Activated CD8-positive, alpha-beta memory T cell treated with anti-CD3 and anti-CD28 coated beads for 24 hours (primary cell): ENCODE measurements around the gene HS6ST2.

Source experiments
- DNase-seq: peaks from one replicate; pipeline ENCODE4 v3.0.0-alpha.2; 2020

HS6ST2 gene

DNA sequence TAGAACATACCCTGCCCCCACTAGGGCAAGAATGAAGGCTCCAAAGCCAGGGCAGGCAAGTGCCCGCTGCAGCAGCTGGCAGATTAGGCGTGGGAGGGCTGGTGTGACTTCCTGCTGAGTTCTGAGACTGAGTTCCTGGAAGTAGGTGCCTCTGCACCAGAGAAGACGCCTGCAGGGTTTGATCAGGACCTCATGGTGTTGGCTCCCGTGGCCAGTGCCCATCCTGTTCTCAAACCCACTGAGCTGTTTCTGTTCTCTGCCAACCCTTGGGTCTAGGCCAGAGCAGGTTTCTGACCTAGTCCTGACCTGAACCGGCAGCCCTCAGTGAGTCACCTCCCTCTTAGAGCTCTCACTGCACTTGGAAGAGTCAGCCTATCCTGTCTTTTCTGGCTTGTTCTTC is 220.7 kb downstream of the HS6ST2 start:
- peak; percentile 77 for DNase-seq

DNA sequence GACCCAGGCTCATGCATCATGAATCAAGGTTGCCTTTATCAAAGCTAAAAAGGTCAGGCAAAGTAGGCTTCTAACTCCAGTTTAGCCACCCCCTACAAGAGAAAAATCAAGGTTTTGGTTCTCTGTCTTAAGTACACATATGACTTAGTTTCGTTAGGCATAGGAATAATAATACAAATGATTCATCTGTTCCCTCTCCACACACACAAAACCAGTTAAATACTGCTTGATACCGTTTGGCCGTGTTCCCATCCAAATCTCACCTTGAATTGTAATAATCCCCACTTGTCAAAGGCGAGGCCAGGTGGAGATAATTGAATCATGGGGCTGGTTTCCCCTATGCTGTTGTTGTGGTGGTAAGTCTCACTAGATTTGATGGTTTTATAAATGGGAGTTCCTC is 226.2 kb downstream of the HS6ST2 start:
- DNase-seq = no peak

DNA sequence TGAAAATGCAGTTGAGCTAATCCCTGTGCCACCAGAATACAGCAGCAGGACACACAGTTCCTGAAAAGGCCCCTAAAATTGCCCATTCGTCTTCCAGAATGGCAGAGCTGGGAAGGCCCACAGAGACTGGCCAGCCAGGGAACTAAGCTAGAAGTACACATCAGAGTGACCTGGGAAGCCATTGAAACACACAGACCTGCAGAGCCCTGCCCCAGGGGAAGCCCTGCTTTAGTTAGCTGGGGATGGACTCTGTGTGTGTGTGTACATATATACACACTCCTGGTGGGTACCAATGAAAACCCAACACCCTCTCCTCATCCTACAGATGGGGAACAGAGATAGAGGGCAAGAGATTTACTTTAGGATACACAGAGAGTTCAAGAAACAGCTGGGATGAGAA is 227.7 kb downstream of the HS6ST2 start:
- no peak for DNase-seq

DNA sequence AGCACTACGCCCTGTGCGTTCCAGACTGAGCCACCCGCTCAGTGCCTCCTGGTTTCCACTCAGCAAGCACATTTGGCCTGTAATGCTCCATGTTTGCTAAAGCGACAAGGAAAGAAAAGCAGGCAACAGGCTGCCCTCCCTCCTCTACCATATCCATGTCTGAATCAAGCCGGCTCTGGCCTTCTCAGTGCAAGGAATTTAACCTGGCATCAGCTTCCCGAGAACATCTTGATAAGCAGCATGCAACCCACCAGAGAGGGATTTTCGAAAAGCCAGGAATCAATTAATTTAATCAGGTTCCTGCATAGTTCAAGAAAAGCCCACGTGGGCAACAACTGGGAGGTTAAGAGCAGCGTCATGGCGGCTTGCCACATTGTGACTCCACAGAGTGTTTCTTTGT is 228.2 kb downstream of the HS6ST2 start:
- DNase-seq = no peak

DNA sequence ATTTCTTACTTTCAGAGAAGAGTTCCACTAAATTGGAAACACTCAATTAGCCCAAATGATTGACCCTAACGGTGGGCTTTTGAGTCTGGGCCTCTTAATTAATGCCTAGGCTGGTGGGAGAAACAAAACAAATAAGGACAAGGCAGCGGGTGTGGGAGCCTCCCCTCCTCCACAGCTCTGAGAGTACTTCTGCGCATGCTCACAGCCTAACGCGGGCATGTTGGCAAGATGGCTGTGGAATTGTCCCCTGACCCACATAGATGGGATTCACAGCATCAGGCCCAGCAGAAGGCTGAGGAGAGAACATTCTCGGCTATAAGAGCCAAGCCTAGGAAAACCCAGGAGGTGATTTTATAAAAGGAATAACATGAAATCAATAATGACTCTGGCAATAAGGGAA is 230.1 kb downstream of the HS6ST2 start:
- DNase-seq = no peak

DNA sequence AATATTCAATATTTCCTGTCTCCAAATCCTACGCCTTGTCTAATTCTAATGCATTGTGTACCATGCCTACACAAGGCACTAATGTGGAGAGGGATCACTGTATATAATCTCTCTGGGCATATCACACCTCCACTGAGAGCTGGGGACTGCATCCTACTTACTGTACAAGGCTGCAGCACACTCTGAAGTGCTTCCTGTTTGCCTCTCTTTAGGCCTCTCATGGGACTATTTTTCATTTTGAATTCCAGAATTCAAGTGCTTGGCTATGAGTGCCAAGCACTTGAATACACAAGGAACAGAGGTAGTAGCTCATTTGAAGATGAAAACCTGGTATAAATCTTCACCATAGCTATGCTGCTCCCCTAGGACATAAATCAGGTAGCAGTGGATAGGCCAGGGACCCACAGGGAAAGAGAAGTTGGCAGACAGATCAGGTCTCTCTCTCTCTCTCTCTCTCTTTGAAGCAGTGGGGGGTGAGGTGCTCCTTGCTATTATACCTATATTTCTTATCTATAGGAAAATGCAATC is 239.9 kb downstream of the HS6ST2 start:
- no peak for DNase-seq

DNA sequence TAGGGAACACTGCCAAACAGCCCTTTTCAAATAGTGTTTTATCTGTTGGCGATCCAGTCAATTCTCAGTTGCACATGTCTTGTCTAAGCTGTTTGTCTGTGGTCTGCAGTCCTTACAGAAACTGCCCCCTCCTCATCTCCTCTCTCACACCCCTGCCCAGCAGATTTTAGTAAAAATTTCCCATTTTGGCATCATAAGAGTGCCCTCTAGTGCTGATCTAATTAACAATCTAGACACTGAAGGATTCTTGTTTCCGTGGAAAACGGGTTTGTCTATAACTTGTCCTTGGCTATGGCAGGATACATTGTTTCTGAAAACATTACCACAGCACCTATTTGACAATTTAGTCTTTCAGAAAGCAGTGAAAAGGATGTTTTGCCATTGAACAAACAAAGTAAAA is 242.4 kb downstream of the HS6ST2 start:
- no peak for DNase-seq

DNA sequence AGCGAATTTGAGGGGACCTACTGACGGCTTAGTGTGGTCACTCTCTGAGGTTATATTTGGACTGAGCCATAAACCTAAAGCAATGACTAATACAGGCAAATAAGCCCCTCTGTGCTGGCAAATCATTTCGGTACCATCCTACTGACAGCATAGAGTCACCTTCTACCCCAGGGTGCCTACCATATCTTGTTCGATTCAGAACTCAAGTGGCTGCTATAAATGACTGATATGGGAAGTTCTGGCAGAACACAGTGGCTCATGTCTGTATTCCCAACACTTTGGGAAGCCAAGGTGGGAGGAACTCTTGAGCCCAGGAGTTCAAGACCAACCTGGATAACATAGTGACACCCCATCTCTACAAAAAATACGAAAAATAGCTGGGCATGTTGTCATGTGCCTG is 243.5 kb downstream of the HS6ST2 start:
- DNase-seq = no peak

DNA sequence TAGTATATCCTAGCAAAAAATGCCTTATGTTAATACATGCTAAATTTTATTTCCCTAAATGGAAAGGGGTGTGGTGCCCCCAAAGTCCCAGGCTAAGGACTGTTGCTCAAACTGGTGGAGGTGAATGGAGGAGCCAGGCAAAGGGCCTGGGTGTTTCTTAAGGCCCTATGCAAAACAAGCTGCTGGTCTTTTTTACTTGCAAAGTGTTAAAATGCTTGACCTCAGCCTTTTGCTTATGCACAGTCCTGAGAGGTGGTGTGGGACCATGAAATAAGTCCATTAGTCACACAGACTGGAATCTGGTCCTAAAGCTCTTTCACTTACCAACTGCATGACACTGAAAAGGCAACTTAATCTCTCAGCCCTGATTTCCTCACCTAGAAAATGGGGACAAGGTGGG is 246.1 kb downstream of the HS6ST2 start:
- DNase-seq = no peak

DNA sequence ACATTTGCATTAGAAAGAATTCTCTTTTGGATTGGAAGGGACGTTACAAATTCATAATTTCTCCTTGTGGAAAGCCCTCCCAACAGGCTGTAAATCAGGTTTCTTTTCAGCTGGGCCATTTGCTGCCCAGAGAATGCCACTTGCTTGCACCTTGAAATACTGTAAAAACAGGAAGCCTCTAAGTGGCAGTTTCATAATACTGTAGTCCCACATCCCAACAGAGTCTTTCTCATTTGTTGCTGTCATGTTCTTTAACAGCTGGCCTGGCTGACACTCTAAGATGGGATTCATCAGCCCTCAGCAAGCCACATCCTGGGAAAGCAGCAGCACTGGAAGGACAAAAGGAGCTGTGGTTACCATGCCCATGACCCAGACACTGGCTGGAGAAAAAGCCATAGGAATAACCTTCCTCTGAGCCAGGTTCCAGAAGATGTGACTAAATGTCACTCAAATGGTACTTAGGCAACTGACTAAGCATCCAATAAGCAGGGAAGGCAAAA is 247.7 kb downstream of the HS6ST2 start:
- no peak for DNase-seq

DNA sequence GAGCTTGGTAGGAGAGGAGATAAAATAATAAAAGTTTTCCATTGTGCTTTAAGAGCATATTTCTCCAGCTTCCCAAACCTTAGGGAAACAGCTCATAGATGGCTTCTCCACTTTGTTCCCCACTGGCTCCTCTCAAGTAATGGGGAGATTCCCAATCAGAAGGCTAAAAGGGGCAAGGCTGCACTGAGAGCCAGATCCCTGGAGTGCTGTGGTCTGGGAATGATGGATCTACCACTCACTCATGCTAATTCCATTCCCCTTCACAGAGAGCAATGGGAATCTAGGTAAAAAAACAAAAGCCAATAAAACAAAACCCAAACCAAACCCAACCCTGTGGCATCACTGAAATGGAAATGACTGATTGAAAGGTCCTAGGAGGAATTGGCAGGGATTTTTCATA is 249.9 kb downstream of the HS6ST2 start:
- no peak for DNase-seq

DNA sequence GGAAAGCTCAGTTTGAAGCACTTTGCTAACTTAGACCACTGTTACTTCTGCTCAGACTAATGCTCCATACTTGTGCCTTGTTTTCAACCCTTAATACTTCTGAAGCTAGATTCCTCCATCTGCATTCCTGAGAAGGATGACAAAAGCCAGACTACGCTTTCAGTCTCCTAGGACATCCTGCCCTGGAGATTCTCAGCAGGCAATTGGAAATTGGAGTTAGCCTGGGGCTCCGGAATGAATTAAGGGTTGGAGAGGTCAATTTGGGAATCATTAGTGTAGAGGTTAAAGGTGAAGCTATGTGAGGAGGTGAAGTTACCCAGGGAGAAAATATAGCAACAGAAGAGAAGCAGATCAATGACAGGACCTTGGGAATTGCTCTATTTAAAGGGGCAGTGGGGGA is 253.7 kb downstream of the HS6ST2 start:
- DNase-seq = no peak

DNA sequence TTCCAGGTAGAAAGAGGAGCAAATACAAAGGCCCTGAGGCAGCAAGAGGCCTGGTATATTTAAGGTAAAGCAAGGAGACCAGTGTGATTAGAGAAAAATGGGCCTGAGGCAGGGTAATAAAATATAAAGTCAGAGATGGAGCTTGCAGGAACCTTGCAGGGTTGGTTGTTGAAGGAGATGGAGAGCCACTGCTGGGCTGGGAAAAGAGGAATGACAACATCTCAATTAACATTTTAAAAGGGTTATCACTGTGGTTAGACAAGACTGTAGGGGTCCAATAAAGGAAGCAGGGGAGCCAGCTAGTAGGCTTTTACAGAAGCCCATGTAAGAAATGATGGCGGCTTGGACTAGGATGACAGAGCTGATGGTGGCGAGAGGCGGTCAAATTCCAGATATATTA is 264.0 kb downstream of the HS6ST2 start:
- DNase-seq = no peak

DNA sequence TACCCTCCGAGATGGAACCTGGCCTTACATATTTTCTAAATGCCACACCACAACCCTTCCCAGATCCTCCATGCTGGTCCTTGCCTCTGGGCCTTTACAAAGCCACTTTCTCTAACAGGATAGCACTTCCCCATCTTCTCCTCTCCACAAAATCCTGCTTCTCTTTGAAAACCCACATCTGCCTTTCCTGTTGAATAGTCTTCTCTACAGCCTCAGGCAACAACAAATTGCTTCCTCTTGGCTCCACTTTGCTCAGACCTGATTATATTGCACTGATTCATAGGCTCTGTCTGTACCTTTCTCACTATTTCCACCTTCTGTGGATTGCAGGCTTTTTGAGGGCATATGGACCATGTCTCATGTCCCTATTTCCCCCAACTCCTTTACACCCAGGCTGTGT is 265.9 kb downstream of the HS6ST2 start:
- DNase-seq = no peak

DNA sequence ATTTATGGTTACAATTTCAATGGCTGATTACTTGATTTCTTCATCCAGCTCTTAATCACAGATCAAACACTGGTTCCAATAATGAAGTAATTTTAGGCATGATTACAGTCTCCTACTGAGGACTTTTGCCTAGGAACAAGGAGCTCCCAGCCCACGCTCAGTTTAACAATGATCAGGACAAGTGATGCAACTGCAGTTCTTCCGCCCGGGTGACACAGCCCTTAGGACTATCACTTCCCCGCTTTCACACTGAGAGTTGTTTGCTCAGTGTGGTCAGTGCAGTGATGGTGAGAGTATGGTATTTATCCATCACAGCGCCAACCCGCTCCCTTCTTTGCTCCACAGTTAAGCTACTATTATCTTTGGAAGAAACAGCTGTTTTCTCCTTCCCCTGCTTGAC is 266.4 kb downstream of the HS6ST2 start:
- no peak for DNase-seq

DNA sequence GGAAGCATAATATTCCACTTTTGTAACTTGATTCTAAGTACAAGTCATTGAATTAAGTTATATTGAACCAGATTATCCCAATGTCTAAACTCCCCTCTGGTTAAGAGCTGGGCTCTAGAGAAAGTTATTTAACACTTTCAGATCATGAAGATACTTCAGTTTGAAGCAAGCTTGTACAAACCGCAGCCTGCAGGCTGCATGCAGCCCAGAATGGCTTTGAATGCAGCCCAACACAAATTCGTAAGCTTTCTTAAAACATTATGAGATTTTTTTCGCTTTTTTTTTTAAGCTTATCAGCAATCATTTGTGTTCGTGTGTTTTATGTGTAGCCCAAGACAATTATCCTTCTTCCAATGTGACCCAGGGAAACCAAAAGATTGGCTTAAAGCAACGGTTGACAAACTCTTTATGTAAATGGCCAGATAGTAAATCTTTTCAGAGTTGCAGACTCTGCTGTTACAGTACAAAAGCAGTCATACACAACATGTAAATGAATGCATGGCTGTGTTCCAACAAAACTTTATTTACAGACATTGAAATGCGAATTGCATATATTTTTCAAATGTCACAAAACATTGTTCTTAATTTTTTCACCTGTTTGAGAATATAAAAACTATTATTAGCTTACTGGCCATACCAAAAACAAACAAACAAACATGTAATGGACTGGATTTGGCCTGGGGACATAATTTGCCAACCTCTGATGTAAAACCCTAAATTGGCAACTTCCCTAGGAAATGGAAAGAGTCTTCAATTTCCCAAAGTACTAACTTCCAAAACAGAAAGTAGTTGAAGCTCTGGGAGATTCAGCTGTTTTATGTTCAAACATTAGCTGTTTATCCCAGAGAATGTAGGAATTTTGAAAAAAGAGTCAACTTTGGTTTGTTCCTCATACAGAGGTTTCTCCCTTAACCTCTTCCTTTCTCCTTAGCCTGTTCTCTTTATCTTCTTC is 268.5 kb downstream of the HS6ST2 start:
- DNase-seq = no peak

DNA sequence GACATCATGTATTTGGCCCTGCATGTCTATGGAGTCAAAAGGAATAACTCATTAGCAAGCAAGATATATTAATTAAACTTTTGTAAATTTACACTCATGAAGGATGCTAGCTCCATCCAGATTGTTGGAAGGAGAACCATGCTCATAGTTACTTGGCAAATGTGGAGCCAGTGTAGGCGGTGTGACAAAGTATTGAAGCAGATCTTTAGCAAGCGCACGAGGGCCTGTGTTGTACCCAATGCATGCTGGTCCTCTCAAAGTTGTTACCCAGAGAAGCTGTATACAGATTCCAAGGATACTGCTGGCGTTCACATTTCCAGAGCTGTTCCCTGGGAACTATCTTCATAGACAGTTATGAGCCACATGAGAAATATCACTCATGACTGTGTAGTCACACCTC is 273.2 kb downstream of the HS6ST2 start:
- no peak for DNase-seq

DNA sequence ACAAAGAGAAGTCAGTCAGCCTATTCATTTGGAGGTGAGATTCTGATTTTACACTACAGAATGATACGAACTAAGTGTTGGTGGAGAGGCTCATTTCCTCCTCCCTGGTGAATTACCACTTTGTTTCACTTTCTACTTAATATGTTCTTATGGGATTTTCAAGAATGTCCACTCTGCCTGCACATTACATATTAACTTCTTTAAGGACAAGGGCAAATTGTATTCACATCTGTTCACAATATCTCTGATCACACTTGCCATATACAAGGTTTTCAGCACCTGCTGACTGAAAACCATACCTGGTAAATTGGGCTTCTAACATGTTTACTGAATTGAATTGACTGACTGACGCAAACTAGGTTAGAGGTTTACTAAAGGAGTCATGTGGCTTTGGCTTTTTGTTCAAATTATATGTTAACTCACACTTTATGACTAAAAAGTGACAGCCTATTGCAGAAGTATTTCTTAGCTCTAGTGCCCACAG is 281.2 kb downstream of the HS6ST2 start:
- DNase-seq = no peak

DNA sequence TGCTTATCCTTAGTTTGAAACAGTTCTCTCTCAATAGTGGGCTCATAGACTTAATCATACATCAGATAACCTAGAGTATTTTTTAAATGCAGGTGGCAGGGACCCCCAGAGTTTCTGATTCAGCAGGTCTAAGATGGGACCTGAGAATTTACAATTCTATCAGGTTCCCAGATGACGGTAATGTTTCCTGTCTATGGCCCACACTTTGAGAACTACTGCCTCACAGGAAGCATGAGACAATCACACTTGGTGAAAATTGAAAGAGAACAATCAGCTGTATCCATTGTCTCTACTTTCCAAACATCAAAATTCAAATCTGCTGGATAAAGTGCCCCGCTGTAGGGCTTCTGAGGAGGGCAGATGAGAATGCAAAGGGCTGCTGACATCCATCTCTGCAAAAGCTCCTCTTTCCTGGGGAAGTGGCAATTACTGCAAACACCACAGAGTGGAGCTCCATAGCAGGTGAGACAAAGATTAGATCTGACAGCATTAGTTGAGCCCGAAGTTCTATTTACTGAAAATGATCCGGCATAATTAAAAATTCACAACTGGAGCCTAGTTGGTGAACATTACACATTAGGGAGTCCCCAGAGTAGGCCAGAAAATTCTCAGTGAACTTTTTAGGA is 281.8 kb downstream of the HS6ST2 start:
- no peak for DNase-seq

DNA sequence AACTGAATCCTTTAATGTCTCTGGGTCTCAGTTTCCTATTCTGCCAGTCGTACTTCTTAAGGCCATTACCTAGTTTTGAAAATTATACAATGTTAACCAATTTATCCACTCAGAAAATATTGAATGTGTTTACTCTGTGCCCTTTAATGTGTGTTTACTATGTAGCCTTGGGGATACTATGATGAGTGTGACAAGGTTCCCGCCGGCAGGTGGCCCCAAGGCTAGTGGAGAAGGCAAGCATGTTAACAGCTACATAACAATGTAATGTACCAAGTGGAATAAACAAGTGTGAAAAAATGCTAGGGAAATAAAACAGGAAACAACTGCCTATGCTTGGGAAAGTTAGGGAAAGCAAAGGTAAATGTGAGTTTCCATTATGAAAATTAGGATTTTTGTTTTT is 282.3 kb downstream of the HS6ST2 start:
- no peak for DNase-seq

DNA sequence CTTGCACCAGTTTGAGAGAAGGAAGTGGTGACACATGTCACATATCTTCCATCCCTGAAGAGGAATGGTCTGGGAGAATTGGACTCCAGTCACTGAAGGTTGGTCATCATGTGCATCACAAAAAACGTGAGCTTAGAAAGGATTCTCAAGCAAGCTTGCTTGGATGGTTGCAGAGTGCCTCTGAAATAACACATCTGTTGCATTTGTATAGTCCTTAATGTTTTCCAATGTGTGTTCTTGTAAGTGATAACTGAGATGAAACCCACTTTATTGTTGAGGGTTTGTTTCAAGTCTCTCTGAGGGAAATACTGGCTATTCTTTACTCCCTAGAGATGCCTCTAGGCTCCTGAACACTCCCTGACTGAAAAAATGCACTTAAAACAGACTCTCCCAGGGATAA is 285.1 kb downstream of the HS6ST2 start:
- no peak for DNase-seq

DNA sequence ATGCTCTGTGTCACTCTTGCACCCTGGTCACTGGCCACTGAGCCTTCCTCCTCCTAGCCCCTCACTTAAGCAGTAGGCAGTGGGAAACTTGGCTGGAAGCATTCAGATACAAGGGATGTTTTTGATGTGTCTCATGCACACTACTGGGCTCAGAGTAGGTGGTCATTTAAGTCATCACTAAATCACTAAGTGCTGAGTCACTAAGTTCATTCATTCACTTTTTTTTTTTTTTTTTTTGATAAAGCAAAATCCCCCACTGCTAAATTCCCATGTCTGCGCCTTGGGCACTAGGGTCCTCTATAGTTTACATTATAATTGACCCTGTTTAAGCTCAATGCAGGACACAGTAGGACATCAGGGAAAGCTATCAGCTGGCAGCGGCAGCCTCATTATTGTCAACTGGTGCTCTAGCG is 287.2 kb downstream of the HS6ST2 start:
- DNase-seq = no peak

DNA sequence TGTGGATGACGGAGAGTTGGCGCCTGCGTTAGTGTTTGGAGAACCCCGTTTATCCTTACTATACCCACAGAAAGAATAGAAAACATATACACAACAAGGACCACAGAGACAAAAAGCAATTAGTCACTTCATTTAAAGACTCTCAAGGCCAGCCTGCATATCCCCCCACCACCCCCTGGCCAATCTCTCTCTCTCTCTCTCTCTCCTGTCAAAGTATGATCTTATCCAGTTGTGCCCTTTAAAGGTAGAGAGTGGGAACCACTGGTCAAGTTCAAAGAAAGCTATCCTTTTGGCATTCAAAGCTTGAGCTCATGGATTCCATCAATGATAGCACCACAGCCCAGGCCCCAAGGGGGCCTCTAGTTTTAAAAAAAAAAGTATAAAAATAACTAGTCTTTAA is 289.3 kb downstream of the HS6ST2 start:
- no peak for DNase-seq

DNA sequence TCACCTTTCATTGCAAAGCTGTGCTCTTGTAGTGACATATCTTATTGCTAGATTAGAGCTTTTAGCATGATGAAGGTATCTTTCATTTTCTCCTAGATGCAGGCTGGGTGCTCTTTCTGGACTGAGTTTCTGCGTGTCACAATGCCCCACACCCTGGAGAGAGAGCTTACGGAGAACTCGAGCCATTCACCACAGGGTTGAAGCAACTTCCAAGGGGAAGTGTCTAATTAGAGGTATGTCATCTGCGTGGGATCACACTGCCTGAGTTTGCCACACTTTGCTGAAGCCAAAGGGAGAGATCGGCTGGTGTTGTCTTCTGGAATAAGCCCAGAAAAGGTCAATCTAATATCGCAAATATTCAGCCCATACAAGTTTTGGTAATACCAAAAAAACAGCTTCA is 290.3 kb downstream of the HS6ST2 start:
- no peak for DNase-seq
